ENCODE measurements around the gene ACER3. TPM values are rescaled to one million over a fixed set of nuclear protein-coding genes. Genes with fewer than 3 reads are reported as not detected.

ACER3 gene
- total and polyA plus RNA-seq, 2 donors (not counting 1 experiment from before 2014, with no cell fraction given), result 3.3 to 12.9 TPM

DNA sequence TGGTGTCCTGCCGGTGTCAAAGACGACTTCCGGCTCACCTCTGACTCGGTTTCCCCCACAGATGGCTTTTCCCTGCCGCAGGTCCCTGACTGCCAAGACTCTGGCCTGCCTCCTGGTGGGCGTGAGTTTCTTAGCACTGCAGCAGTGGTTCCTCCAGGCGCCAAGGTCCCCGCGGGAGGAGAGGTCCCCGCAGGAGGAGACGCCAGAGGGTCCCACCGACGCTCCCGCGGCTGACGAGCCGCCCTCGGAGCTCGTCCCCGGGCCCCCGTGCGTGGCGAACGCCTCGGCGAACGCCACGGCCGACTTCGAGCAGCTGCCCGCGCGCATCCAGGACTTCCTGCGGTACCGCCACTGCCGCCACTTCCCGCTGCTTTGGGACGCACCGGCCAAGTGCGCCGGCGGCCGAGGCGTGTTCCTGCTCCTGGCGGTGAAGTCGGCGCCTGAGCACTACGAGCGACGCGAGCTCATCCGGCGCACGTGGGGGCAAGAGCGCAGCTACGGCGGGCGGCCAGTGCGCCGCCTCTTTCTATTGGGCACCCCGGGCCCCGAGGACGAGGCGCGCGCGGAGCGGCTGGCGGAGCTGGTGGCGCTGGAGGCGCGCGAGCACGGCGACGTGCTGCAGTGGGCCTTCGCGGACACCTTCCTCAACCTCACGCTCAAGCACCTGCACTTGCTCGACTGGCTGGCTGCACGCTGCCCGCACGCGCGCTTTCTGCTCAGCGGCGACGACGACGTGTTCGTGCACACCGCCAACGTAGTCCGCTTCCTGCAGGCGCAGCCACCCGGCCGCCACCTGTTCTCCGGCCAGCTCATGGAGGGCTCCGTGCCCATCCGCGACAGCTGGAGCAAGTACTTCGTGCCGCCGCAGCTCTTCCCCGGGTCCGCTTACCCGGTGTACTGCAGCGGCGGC lies 179.0 kb downstream of the ACER3 start:
- Histone ChIP-seq H4K20me1 (ENCODE audit: control insufficient read depth, insufficient read depth, low read length, poor library complexity, severe bottlenecking) (no peaks in the 10 kb centered on the region), H3K9me3 (ENCODE audit: control extremely low read depth in 1 of 3, control insufficient read depth in 2 of 3, insufficient read depth in 1 of 3, low read length in 2 of 3) (peaks cover 0 to 14% (median 0%) of the 10 kb centered on the region in 3 donors), H3K79me2 (ENCODE audit: control insufficient read depth, insufficient read depth, low read length) (no peaks in the 10 kb centered on the region), H3K9ac (ENCODE audit: low read length) (no peak overlapping the region), H3K4me1 (ENCODE audit: control insufficient read depth in 2 of 2, insufficient read depth in 2 of 2, low read length in 2 of 2) (peaks cover 17 to 20% of the 10 kb centered on the region in 2 donors), H3K36me3 (replicated peaks in 1 of 2; ENCODE audit: control extremely low read depth in 1 of 2, control insufficient read depth in 1 of 2, extremely low read depth in 1 of 2, insufficient read depth in 2 of 2, low read length in 1 of 2) (no peaks in the 10 kb centered on the region), H3K4me2 (replicated peaks; ENCODE audit: low read depth, low read length, poor library complexity, severe bottlenecking) (peak overlapping the region; percentile 80), H3K27ac (ENCODE audit: low read length in 2 of 2) (no peak overlapping the region), H3K27me3 (replicated peaks in 1 of 4; ENCODE audit: control extremely low read depth in 1 of 4, control insufficient read depth in 3 of 4, insufficient read depth in 4 of 4, low read length in 3 of 4) (peaks cover 0 to 56% (median 18%) of the 10 kb centered on the region in 4 experiments), H2AFZ (ENCODE audit: insufficient read depth, low read depth, low read length, poor library complexity, severe bottlenecking) (peak overlapping the region; percentile 60), H3K4me3 (ENCODE audit: control extremely low read depth in 1 of 5, extremely low read depth in 1 of 5, insufficient read depth in 1 of 5, low read depth in 2 of 5, low read length in 4 of 5) (peak overlapping the region in 3 of 5 experiments; percentile 29 to 40 (median 32))
- H3K4me1 Mint-ChIP-seq, result peaks cover 21% of the 10 kb centered on the region
- WGBS (ENCODE audit: insufficient coverage), result 22% methylated on average over 109 of the region's 109 CpGs
- no peaks in the 10 kb centered on the region for H3K9me3 Mint-ChIP-seq (ENCODE audit: insufficient read depth)
- no peak overlapping the region for H3K27ac Mint-ChIP-seq
- peak; percentile 10 for ATAC-seq (ENCODE audit: low read depth)
- H3K4me3 Mint-ChIP-seq, result peak overlapping the region; percentile 47
- H3K27me3 Mint-ChIP-seq, result peaks cover 61% of the 10 kb centered on the region
- ChIA-PET POLR2A (no interaction called here), CTCF (interaction anchor here (0.6 kb wide), 2 partner anchors 551 to 1421 kb away, joined by 3 to 5 read pairs; no protein-coding TSS in a partner anchor)
- DNase-seq, result peak; percentile 38
- no peak for TF ChIP-seq EZH2 (IDR thresholded peaks at IDR 0.05; ENCODE audit: borderline replicate concordance, insufficient read depth, low read depth, low read length, poor library complexity, severe bottlenecking)
- TF ChIP-seq, protein P1, sequence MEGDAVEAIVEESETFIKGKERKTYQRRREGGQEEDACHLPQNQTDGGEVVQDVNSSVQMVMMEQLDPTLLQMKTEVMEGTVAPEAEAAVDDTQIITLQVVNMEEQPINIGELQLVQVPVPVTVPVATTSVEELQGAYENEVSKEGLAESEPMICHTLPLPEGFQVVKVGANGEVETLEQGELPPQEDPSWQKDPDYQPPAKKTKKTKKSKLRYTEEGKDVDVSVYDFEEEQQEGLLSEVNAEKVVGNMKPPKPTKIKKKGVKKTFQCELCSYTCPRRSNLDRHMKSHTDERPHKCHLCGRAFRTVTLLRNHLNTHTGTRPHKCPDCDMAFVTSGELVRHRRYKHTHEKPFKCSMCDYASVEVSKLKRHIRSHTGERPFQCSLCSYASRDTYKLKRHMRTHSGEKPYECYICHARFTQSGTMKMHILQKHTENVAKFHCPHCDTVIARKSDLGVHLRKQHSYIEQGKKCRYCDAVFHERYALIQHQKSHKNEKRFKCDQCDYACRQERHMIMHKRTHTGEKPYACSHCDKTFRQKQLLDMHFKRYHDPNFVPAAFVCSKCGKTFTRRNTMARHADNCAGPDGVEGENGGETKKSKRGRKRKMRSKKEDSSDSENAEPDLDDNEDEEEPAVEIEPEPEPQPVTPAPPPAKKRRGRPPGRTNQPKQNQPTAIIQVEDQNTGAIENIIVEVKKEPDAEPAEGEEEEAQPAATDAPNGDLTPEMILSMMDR (IDR thresholded peaks at IDR 0.05), result peak; percentile 20
- intact Hi-C loops (cut with micrococcal nuclease), result no loop called here

DNA sequence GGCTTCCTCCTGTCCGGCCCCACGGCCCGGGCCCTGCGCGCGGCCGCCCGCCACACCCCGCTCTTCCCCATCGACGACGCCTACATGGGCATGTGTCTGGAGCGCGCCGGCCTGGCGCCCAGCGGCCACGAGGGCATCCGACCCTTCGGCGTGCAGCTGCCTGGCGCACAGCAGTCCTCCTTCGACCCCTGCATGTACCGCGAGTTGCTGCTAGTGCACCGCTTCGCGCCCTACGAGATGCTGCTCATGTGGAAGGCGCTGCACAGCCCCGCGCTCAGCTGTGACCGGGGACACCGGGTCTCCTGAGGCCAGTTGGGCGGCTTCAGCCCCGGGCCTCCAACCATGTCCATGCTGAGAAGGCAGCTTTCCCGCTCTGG lies 179.7 kb downstream of the ACER3 start:
- Mint-ChIP-seq H3K27me3 (peaks cover 62% of the 10 kb centered on the region), H3K9me3 (ENCODE audit: insufficient read depth) (no peaks in the 10 kb centered on the region), H3K27ac (no peak overlapping the region), H3K4me1 (peaks cover 21% of the 10 kb centered on the region), H3K4me3 (peak overlapping the region; percentile 49)
- Histone ChIP-seq H3K4me2 (replicated peaks; ENCODE audit: low read depth, low read length, poor library complexity, severe bottlenecking) (peak overlapping the region; percentile 80), H3K27ac (ENCODE audit: low read length in 2 of 2) (no peak overlapping the region), H3K36me3 (replicated peaks in 1 of 2; ENCODE audit: control extremely low read depth in 1 of 2, control insufficient read depth in 1 of 2, extremely low read depth in 1 of 2, insufficient read depth in 2 of 2, low read length in 1 of 2) (no peaks in the 10 kb centered on the region), H3K27me3 (replicated peaks in 1 of 4; ENCODE audit: control extremely low read depth in 1 of 4, control insufficient read depth in 3 of 4, insufficient read depth in 4 of 4, low read length in 3 of 4) (peaks cover 0 to 63% (median 24%) of the 10 kb centered on the region in 4 experiments), H3K4me1 (ENCODE audit: control insufficient read depth in 2 of 2, insufficient read depth in 2 of 2, low read length in 2 of 2) (peaks cover 18 to 20% of the 10 kb centered on the region in 2 donors), H3K9me3 (ENCODE audit: control extremely low read depth in 1 of 3, control insufficient read depth in 2 of 3, insufficient read depth in 1 of 3, low read length in 2 of 3) (peaks cover 0 to 14% (median 0%) of the 10 kb centered on the region in 3 donors), H3K9ac (ENCODE audit: low read length) (no peak overlapping the region), H3K79me2 (ENCODE audit: control insufficient read depth, insufficient read depth, low read length) (no peaks in the 10 kb centered on the region), H3K4me3 (ENCODE audit: control extremely low read depth in 1 of 5, extremely low read depth in 1 of 5, insufficient read depth in 1 of 5, low read depth in 2 of 5, low read length in 4 of 5) (no peak overlapping the region), H4K20me1 (ENCODE audit: control insufficient read depth, insufficient read depth, low read length, poor library complexity, severe bottlenecking) (no peaks in the 10 kb centered on the region), H2AFZ (ENCODE audit: insufficient read depth, low read depth, low read length, poor library complexity, severe bottlenecking) (no peak overlapping the region)
- 79% methylated on average over 37 of the region's 37 CpGs for WGBS (ENCODE audit: insufficient coverage)
- no peak for ATAC-seq (ENCODE audit: low read depth)
- ChIA-PET POLR2A (no interaction called here), CTCF (no interaction called here)
- no peak for DNase-seq
- intact Hi-C loops (cut with micrococcal nuclease), result no loop called here
- TF ChIP-seq, protein P1 (IDR thresholded peaks at IDR 0.05), result no peak
- TF ChIP-seq EZH2 (IDR thresholded peaks at IDR 0.05; ENCODE audit: borderline replicate concordance, insufficient read depth, low read depth, low read length, poor library complexity, severe bottlenecking), result no peak
